GM23338 (cell line): Measurements from ENCODE around the gene TTC27. TPM values are rescaled to one million over a fixed set of nuclear protein-coding genes. Genes with fewer than 3 reads are reported as not detected.

Source experiments
- ATAC-seq: fragments of 200-7000 bp; cut with Tn5 transposase; 3 replicates; pipeline ENCODE4 v1.9.1; 2020
- DNase-seq: peaks from one replicate; pipeline ENCODE4 v3.0.0-alpha.2; 2015; ENCODE audit warnings: low spot score
- H2AFZ ChIP-seq: fragments of 200-600 bp; sonication (generic); 2 replicates; pipeline ENCODE4 v1.8.0; 2016; ENCODE audit warnings: antibody characterized with exemption, mild to moderate bottlenecking, moderate library complexity
- H3F3A ChIP-seq: fragments of 200-600 bp; sonication (generic); replicated peaks from 2 replicates; pipeline ENCODE4 v1.8.0; 2017; ENCODE audit warnings: antibody characterized with exemption, mixed run types, low read depth
- H3K27ac ChIP-seq: fragments of 200-600 bp; sonication (generic); 2 replicates; pipeline ENCODE4 v1.6.1; 2016; ENCODE audit warnings: low read depth
- H3K27me3 ChIP-seq: fragments of 200-600 bp; sonication (generic); 2 replicates; pipeline ENCODE4 v1.8.0; 2016; ENCODE audit warnings: mild to moderate bottlenecking, mixed run types, moderate library complexity; ENCODE audit not compliant: insufficient read depth
- H3K36me3 ChIP-seq: fragments of 200-600 bp; sonication (generic); 2 replicates; pipeline ENCODE4 v1.8.0; 2016; ENCODE audit warnings: mild to moderate bottlenecking; ENCODE audit not compliant: insufficient read depth
- H3K4me1 ChIP-seq: fragments of 200-600 bp; sonication (generic); 2 replicates; pipeline ENCODE4 v1.8.0; 2016; ENCODE audit warnings: mild to moderate bottlenecking, moderate library complexity; ENCODE audit not compliant: insufficient read depth
- H3K4me2 ChIP-seq: fragments of 200-600 bp; sonication (generic); 2 replicates; pipeline ENCODE4 v1.7.1; 2017; ENCODE audit warnings: mixed run types
- H3K4me3 ChIP-seq: fragments of 200-600 bp; sonication (generic); 2 replicates; pipeline ENCODE4 v1.6.1; 2016; ENCODE audit warnings: mixed run types
- H3K79me2 ChIP-seq: fragments of 200-600 bp; sonication (generic); replicated peaks from 2 replicates; pipeline ENCODE4 v1.8.0; 2017; ENCODE audit warnings: mild to moderate bottlenecking; ENCODE audit not compliant: insufficient read depth
- H3K9me2 ChIP-seq: fragments of 200-600 bp; sonication (generic); 2 replicates; pipeline ENCODE4 v1.8.0; 2017; ENCODE audit not compliant: insufficient read depth
- H4K20me1 ChIP-seq: fragments of 200-600 bp; sonication (generic); replicated peaks from 2 replicates; pipeline ENCODE4 v1.8.0; 2017; ENCODE audit warnings: mild to moderate bottlenecking; ENCODE audit not compliant: insufficient read depth
- H3K27ac Mint-ChIP-seq: 2 replicates; pipeline ENCODE4 v1.8.0; 2020; ENCODE audit warnings: inconsistent platforms, mild to moderate bottlenecking, moderate library complexity, mixed read lengths
- H3K27me3 Mint-ChIP-seq: 3 replicates; pipeline ENCODE4 v1.8.0; 2022; ENCODE audit warnings: low read depth, mild to moderate bottlenecking, moderate library complexity, mixed read lengths, inconsistent platforms; ENCODE audit not compliant: insufficient read depth, poor library complexity
- H3K36me3 Mint-ChIP-seq: 3 replicates; pipeline ENCODE4 v1.8.0; 2021; ENCODE audit warnings: low read depth, mild to moderate bottlenecking, inconsistent platforms, moderate library complexity, mixed read lengths
- H3K4me1 Mint-ChIP-seq: 3 replicates; pipeline ENCODE4 v1.8.0; 2020; ENCODE audit warnings: mild to moderate bottlenecking, inconsistent platforms, mixed read lengths
- H3K4me3 Mint-ChIP-seq: 3 replicates; pipeline ENCODE4 v1.8.0; 2021; ENCODE audit warnings: moderate library complexity, mild to moderate bottlenecking, inconsistent platforms, mixed read lengths
- H3K9me3 Mint-ChIP-seq: 3 replicates; pipeline ENCODE4 v1.8.0; 2020; ENCODE audit warnings: moderate library complexity, mild to moderate bottlenecking, inconsistent platforms, mixed read lengths
- CREB1 ChIP-seq: fragments of 250-450 bp; sonication (Bioruptor Pico); IDR thresholded peaks from 2 replicates; pipeline ENCODE4 v1.5.0; 2020; ENCODE audit warnings: low read depth, mild to moderate bottlenecking, moderate library complexity
- CTCF ChIP-seq, 2 experiments: fragments of 200-600 bp in 1 of 2; sonication (generic) in 1 of 2; conservative IDR thresholded peaks; 2 replicates each; pipeline versions ENCODE4 v1.5.1 to v1.6.1; 2016 to 2017; ENCODE audit warnings: antibody characterized with exemption in 2 of 2, low read depth in 2 of 2, mild to moderate bottlenecking in 2 of 2, moderate library complexity in 1 of 2
- ETS1 ChIP-seq: IDR thresholded peaks from 2 replicates; pipeline ENCODE4 v1.6.1; 2016; ENCODE audit warnings: antibody characterized with exemption
- EZH2 ChIP-seq: fragments of 200-600 bp; sonication (generic); IDR thresholded peaks from one replicate; pipeline ENCODE4 v1.8.0; 2017; ENCODE audit warnings: antibody characterized with exemption, mild to moderate bottlenecking, low read depth; ENCODE audit not compliant: unreplicated experiment
- JUNB ChIP-seq: IDR thresholded peaks from one replicate; pipeline ENCODE4 v1.6.1; 2016; ENCODE audit warnings: antibody characterized with exemption; ENCODE audit not compliant: unreplicated experiment
- NANOG ChIP-seq: IDR thresholded peaks from 2 replicates; pipeline ENCODE4 v1.6.1; 2016; ENCODE audit warnings: antibody characterized with exemption, borderline replicate concordance
- POLR2AphosphoS5 ChIP-seq: IDR thresholded peaks from 2 replicates; pipeline ENCODE4 v1.6.1; 2016; ENCODE audit warnings: antibody characterized with exemption, low read depth
- REST ChIP-seq: IDR thresholded peaks from one replicate; pipeline ENCODE4 v1.6.1; 2018; ENCODE audit warnings: antibody characterized with exemption; ENCODE audit not compliant: unreplicated experiment
- ZNF331 ChIP-seq: fragments of 250-450 bp; sonication (Bioruptor Pico); IDR thresholded peaks from 2 replicates; pipeline ENCODE4 v1.5.0; 2020; ENCODE audit warnings: low read depth, mild to moderate bottlenecking, moderate library complexity
- polyA plus RNA-seq: library from polyadenylated mRNA; unstranded; fragments of >200 nt; fragmentation: Nextera tagmentation; extraction: Ambion mirVana; gene quantifications from 2 replicates; pipeline ENCODE4 v1.2.1, GENCODE V29; 2016
- total RNA-seq: library from RNA; depleted of rRNA; stranded (reverse); fragments of >200 nt; shearing (Covaris generic); gene quantifications from 2 replicates; pipeline ENCODE4 v1.2.3, GENCODE V29; 2014

Gene TTC27
- total and polyA plus RNA-seq, 2 experiments from 2014 or later = 11.8 to 41.3 TPM

GRCh38 chr2:32711219-32711618 lies 83.4 kb downstream of the TTC27 start:
- no peak for TF ChIP-seq REST
- TF ChIP-seq NANOG = no peak
- no peak for TF ChIP-seq POLR2AphosphoS5
- TF ChIP-seq EZH2 = no peak
- no peak for TF ChIP-seq ZNF331 (CRISPR knock-in tag)
- no peak for TF ChIP-seq ETS1
- TF ChIP-seq CREB1 (CRISPR knock-in tag) = no peak
- no peak for TF ChIP-seq CTCF (conservative IDR thresholded peaks at IDR 0.05; ENCODE audit: low read depth in 2 of 2)
- no peak for TF ChIP-seq JUNB
- no peaks in the 10 kb centered on the region; the same call in 2 of the 3 replicates for H3K9me3 Mint-ChIP-seq
- Histone ChIP-seq H3K4me1 (no peaks in the 10 kb centered on the region), H3K4me2 (no peak overlapping the region), H3K4me3 (no peak overlapping the region), H3K9me2 (no peaks in the 10 kb centered on the region), H2AFZ (no peak overlapping the region), H3K79me2 (no peaks in the 10 kb centered on the region), H3F3A (no peaks in the 10 kb centered on the region), H3K27ac (no peak overlapping the region), H4K20me1 (no peaks in the 10 kb centered on the region), H3K36me3 (no peaks in the 10 kb centered on the region), H3K27me3 (no peaks in the 10 kb centered on the region)
- H3K36me3 Mint-ChIP-seq = peaks cover 19% of the 10 kb centered on the region; the same call in 2 of the 3 replicates
- no peaks in the 10 kb centered on the region for H3K27me3 Mint-ChIP-seq
- H3K4me1 Mint-ChIP-seq = no peaks in the 10 kb centered on the region
- H3K4me3 Mint-ChIP-seq = no peak overlapping the region
- DNase-seq (no peak), ATAC-seq (no peak)
- no peak overlapping the region for H3K27ac Mint-ChIP-seq

- no peaks in the 10 kb centered on the region for H3F3A ChIP-seq
- Mint-ChIP-seq H3K27me3 (no peaks in the 10 kb centered on the region), H3K27ac (no peak overlapping the region), H3K4me3 (no peak overlapping the region), H3K4me1 (no peaks in the 10 kb centered on the region), H3K9me3 (no peaks in the 10 kb centered on the region; the same call in 2 of the 3 replicates), H3K36me3 (peaks cover 19% of the 10 kb centered on the region; the same call in 2 of the 3 replicates)
- H3K79me2 ChIP-seq = no peaks in the 10 kb centered on the region
- no peak overlapping the region for H3K4me2 ChIP-seq
- H3K4me3 ChIP-seq = no peak overlapping the region
- no peaks in the 10 kb centered on the region for H3K4me1 ChIP-seq
- no peaks in the 10 kb centered on the region for H3K27me3 ChIP-seq
- H3K27ac ChIP-seq = no peak overlapping the region
- no peak for TF ChIP-seq ETS1
- no peak overlapping the region for H2AFZ ChIP-seq
- ATAC-seq = no peak
- no peaks in the 10 kb centered on the region for H4K20me1 ChIP-seq
- no peaks in the 10 kb centered on the region for H3K36me3 ChIP-seq
- no peaks in the 10 kb centered on the region for H3K9me2 ChIP-seq
- DNase-seq = no peak
Observed at GRCh38 chr2:32711908-32712501, 84.2 kb downstream of the TTC27 start.
